Measurements from ENCODE around the gene RNF220.

DNA sequence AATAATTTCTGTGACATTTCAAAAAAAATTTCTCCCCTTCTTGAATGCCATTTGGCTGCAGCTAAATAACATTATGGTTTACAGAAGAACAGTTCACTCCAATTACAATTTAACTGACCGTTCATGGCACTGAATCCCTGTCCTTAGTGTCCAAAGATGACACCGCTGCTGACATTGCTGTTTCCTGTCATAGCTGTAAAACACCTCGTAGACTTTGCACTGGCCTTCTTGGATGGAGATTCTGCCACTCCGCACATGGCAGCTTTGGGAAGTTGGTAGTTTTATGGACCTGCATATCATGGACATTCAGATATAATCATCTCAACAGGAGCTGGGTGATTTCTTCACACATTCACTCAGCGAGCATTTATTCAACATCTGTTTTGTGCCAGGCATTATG, 274.4 kb downstream of the RNF220 start:
- TF ChIP-seq, protein P1, sequence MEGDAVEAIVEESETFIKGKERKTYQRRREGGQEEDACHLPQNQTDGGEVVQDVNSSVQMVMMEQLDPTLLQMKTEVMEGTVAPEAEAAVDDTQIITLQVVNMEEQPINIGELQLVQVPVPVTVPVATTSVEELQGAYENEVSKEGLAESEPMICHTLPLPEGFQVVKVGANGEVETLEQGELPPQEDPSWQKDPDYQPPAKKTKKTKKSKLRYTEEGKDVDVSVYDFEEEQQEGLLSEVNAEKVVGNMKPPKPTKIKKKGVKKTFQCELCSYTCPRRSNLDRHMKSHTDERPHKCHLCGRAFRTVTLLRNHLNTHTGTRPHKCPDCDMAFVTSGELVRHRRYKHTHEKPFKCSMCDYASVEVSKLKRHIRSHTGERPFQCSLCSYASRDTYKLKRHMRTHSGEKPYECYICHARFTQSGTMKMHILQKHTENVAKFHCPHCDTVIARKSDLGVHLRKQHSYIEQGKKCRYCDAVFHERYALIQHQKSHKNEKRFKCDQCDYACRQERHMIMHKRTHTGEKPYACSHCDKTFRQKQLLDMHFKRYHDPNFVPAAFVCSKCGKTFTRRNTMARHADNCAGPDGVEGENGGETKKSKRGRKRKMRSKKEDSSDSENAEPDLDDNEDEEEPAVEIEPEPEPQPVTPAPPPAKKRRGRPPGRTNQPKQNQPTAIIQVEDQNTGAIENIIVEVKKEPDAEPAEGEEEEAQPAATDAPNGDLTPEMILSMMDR (IDR thresholded peaks at IDR 0.05) = no peak
- no peak for TF ChIP-seq POLR2A (IDR thresholded peaks at IDR 0.05)
- TF ChIP-seq EP300 (IDR thresholded peaks at IDR 0.05) = no peak
